ENCODE data around the gene ABCB4. TPM values are rescaled to one million over a fixed set of nuclear protein-coding genes. Genes with fewer than 3 reads are reported as not detected.

The ABCB4 gene
- total RNA-seq, 1 donor from 2014 or later: 12.6 TPM

DNA sequence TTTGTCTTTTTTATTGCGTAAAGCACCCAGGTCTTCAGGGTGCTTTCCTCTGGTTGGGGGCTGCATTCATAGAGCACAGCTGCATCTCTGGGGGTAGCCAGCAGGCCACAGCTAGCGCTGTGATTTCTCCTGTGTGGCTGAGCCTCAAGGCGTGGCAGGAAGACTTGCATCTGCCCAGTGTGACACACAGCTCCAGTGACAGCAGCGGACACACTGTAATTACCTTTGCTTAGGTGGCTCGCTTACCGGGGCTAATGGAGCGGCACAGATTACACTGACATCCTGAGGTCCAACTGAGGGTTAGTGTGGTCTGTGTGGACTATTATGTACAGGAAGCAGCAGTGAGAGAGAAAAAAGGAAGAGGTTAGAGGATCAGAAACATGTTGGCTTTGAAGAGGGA lies 27.1 kb downstream of the ABCB4 start:
- TF ChIP-seq, protein P1, sequence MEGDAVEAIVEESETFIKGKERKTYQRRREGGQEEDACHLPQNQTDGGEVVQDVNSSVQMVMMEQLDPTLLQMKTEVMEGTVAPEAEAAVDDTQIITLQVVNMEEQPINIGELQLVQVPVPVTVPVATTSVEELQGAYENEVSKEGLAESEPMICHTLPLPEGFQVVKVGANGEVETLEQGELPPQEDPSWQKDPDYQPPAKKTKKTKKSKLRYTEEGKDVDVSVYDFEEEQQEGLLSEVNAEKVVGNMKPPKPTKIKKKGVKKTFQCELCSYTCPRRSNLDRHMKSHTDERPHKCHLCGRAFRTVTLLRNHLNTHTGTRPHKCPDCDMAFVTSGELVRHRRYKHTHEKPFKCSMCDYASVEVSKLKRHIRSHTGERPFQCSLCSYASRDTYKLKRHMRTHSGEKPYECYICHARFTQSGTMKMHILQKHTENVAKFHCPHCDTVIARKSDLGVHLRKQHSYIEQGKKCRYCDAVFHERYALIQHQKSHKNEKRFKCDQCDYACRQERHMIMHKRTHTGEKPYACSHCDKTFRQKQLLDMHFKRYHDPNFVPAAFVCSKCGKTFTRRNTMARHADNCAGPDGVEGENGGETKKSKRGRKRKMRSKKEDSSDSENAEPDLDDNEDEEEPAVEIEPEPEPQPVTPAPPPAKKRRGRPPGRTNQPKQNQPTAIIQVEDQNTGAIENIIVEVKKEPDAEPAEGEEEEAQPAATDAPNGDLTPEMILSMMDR (conservative IDR thresholded peaks at IDR 0.05; ENCODE audit: low read depth, low read length): no peak
- no peak overlapping the region for H3K4me3 ChIP-seq (ENCODE audit: low read depth, low read length)
- no peak for DNase-seq (ENCODE audit: low read depth)

DNA sequence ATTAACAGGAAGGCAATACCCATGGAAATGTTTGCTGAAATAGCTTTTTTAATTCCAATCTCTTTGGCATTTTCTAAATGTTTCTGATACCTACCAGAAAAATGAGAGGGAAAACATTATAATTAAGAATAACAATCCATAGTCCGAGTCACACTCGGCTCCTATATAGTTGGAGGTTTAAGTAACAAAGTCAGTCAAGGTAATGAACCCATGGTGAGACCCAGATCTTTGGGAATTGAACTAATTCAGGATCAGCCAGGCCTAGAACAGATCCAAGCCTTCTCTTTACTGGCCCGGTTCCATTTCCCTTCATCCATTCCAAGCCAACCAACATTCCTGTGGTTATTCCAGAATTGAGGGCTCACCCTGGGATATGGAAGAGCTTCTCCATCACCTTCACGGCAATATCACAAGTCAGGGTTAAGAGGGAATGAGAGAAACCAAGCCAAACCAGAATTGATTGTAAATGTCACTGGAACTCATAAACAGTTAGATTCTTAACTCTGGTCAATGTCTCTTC lies 28.3 kb downstream of the ABCB4 start:
- no peak overlapping the region for H3K4me3 ChIP-seq (ENCODE audit: low read depth, low read length)
- DNase-seq (ENCODE audit: low read depth): no peak
- TF ChIP-seq, protein P1 (conservative IDR thresholded peaks at IDR 0.05; ENCODE audit: low read depth, low read length): no peak

DNA sequence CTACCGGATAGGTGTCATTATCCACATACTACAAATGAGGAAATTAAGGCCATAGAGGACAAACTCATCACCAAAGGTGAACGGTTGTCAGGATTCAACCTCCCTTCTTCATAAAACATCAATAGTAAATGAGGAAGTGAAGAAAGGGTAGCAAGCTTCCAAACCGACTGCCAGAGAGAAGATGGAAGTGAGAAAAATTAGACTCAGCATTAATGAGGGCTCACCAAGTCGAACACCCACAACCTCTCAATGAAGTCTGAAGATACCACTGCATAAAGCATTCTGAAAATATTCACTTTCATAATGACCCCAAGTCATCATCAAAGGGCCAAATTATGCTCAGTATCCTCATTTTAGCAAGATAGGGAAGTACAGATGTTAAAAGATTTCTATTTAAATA lies 29.6 kb downstream of the ABCB4 start:
- TF ChIP-seq, protein P1 (conservative IDR thresholded peaks at IDR 0.05; ENCODE audit: low read depth, low read length): no peak
- no peak overlapping the region for H3K4me3 ChIP-seq (ENCODE audit: low read depth, low read length)
- DNase-seq (ENCODE audit: low read depth): no peak

DNA sequence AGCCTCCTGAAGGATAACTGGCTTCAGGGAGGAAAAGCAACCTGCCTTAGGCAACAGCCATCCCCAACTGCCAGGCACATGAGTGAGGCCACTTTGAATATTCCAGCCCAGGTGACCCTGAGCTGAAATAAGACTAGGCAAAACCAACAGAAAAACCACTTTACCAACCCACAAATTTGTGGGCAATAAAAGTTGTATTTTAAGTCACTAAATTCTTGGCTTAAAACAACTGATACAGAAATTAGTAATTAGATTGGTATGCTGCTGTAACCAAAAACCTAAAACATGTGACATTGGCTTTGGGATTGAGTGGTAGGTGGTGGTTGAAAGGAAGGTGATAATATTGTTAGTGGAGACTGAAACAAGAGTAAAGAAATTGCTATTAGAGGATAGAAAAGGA lies 39.9 kb downstream of the ABCB4 start:
- no peak for DNase-seq (ENCODE audit: low read depth)

DNA sequence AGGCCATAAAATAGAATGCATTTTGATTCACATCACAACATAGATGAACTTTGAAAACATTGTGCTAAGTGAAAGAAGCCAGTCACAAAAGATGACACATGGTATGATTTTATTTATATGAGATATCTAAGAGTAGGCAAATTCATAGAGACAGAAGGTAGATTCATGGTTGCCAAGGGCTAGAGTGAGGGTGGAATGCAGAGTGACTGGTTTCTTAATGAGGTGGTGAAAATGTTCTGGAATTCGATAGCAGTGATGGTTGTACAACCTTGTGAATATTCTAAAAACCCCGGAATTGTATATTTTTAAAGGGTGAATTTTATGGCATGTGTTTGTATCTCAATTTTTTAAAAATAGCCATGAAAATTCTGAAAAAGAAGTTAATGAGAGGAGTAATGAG lies 42.9 kb downstream of the ABCB4 start:
- TF ChIP-seq, protein P1 (conservative IDR thresholded peaks at IDR 0.05; ENCODE audit: low read depth, low read length): no peak
- H3K4me3 ChIP-seq (ENCODE audit: low read depth, low read length): no peak overlapping the region
- DNase-seq (ENCODE audit: low read depth): no peak

More for the DNA sequence above, 39.9 kb downstream of the ABCB4 start:
- no peak overlapping the region for H3K4me3 ChIP-seq (ENCODE audit: low read depth, low read length)
- TF ChIP-seq, protein P1 (conservative IDR thresholded peaks at IDR 0.05; ENCODE audit: low read depth, low read length): no peak

DNA sequence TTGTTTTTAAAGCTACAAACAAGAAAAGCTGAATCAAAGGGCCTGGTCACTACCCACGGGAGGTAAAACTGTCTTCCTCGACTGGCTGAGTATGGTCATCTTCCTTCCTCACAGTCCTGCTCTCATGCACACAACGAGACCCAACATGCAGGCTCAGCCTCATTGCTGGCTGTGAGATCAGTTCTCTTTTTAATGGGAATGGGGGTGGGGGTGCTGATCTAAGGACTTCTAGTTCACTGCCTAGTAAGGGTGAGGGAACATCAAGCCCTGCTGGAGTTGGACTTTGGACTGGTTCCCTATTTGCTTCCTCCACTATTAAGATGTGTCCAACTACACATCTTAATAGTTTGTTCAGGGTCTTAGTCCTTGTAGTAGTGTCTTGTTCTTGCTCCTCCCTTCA lies 48.2 kb downstream of the ABCB4 start:
- TF ChIP-seq, protein P1 (conservative IDR thresholded peaks at IDR 0.05; ENCODE audit: low read depth, low read length): no peak
- no peak for DNase-seq (ENCODE audit: low read depth)
- no peak overlapping the region for H3K4me3 ChIP-seq (ENCODE audit: low read depth, low read length)

DNA sequence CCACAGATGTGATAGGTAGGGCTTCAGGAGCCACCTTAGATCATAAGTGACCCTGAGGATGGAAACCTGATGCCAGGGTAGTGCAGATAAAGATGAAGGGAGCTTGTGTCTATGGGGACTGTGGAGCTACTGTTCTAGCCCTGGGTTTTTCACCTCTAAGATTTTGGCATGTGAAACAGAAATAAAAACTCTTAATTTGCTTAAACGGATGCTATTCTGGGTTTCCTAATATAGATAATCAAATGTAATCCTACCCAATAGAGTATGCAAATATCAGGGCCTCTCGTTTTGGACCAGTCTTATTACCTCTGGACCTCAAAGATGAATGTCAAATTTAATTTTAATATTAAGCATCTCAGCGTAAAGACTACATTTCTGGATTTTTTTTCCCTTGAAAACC lies 49.3 kb downstream of the ABCB4 start:
- TF ChIP-seq, protein P1 (conservative IDR thresholded peaks at IDR 0.05; ENCODE audit: low read depth, low read length): no peak
- no peak for DNase-seq (ENCODE audit: low read depth)
- no peak overlapping the region for H3K4me3 ChIP-seq (ENCODE audit: low read depth, low read length)

Measured in epithelial cell of proximal tubule (primary cell).